SJSA1 (cell line): ENCODE data around the gene TNNT1. TPM values are rescaled to one million over a fixed set of nuclear protein-coding genes. Genes with fewer than 3 reads are reported as not detected.

Experiments
- DNase-seq, 2 experiments: peaks; one replicate each; pipeline ENCODE4 v3.0.0-alpha.2; 2015 to 2020; ENCODE audit warnings: low spot score in 2 of 2, low read depth in 1 of 2
- H3K27ac ChIP-seq: fragments of 250-450 bp; sonication (Bioruptor Pico); 2 replicates; pipeline ENCODE4 v1.5.1; 2020; ENCODE audit warnings: mild to moderate bottlenecking, moderate library complexity
- H3K27me3 ChIP-seq: fragments of 250-450 bp; sonication (Bioruptor Pico); replicated peaks from 2 replicates; pipeline ENCODE4 v1.5.1; 2020; ENCODE audit warnings: mild to moderate bottlenecking, moderate library complexity
- H3K36me3 ChIP-seq: fragments of 250-450 bp; sonication (Bioruptor Pico); 2 replicates; pipeline ENCODE4 v1.5.1; 2020; ENCODE audit warnings: mild to moderate bottlenecking
- H3K4me1 ChIP-seq: fragments of 250-450 bp; sonication (Bioruptor Pico); replicated peaks from 2 replicates; pipeline ENCODE4 v1.6.1; 2021; ENCODE audit warnings: mild to moderate bottlenecking
- H3K4me3 ChIP-seq: fragments of 250-450 bp; sonication (Bioruptor Pico); 2 replicates; pipeline ENCODE4 v1.5.1; 2020; ENCODE audit warnings: mild to moderate bottlenecking
- H3K9me3 ChIP-seq: fragments of 250-450 bp; sonication (Bioruptor Pico); replicated peaks from 2 replicates; pipeline ENCODE4 v1.5.1; 2020; ENCODE audit warnings: mild to moderate bottlenecking
- total RNA-seq: library from RNA; depleted of rRNA; stranded (reverse); fragments of >200 nt; shearing (Covaris generic); gene quantifications from 2 replicates; pipeline ENCODE4 v1.2.3, GENCODE V29; 2014; rRNA removed

Gene TNNT1
- total RNA-seq, 1 experiment from 2014 or later = 0.34 TPM

- Histone ChIP-seq H3K9me3 (no peaks in the 10 kb centered on the region), H3K27me3 (peaks cover 15% of the 10 kb centered on the region), H3K27ac (no peak overlapping the region), H3K36me3 (peaks cover 26% of the 10 kb centered on the region), H3K4me3 (no peak overlapping the region), H3K4me1 (peaks cover 19% of the 10 kb centered on the region)
- DNase-seq = no peak
Observed at GRCh38 chr19:55089342-55089944, 59.6 kb downstream of the TNNT1 start.

GRCh38 chr19:55088543-55089341 lies 60.3 kb downstream of the TNNT1 start:
- no peak overlapping the region for H3K4me3 ChIP-seq
- H3K27ac ChIP-seq = no peak overlapping the region
- peak; percentile 69 to 88 for DNase-seq
- H3K27me3 ChIP-seq = peaks cover 22% of the 10 kb centered on the region
- H3K9me3 ChIP-seq = no peaks in the 10 kb centered on the region
- H3K4me1 ChIP-seq = peaks cover 19% of the 10 kb centered on the region
- peaks cover 25% of the 10 kb centered on the region for H3K36me3 ChIP-seq

DNA sequence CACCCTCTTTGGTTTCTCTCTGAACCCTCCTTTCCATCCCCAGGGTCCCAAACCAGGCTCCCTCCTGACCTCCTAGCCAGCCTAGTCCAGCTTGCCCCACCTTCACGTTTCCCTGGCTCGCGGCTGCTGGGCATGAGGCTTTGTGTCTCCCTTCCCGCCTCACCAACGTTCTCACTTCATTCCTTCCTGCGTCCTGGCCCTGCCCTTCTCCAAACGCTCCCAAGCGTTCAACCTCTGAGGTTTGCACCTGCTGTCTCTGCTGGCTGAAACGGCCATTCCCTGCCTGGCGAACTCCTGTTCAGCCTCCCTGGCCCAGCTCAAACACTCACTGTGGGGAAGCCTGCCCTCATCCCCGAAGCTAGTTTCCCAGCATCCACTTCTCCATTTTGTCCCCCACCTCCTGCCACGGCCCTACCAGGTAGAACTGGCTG lies 61.0 kb downstream of the TNNT1 start:
- DNase-seq = no peak
- Histone ChIP-seq H3K4me3 (no peak overlapping the region), H3K36me3 (peaks cover 25% of the 10 kb centered on the region), H3K27ac (no peak overlapping the region), H3K9me3 (no peaks in the 10 kb centered on the region), H3K4me1 (peaks cover 19% of the 10 kb centered on the region), H3K27me3 (peaks cover 27% of the 10 kb centered on the region)

GRCh38 chr19:55087542-55087901 lies 61.5 kb downstream of the TNNT1 start:
- Histone ChIP-seq H3K27ac (no peak overlapping the region), H3K36me3 (peaks cover 21% of the 10 kb centered on the region), H3K9me3 (no peaks in the 10 kb centered on the region), H3K4me1 (peaks cover 19% of the 10 kb centered on the region), H3K4me3 (peak overlapping the region; percentile 41), H3K27me3 (peaks cover 29% of the 10 kb centered on the region)
- DNase-seq = no peak

DNA sequence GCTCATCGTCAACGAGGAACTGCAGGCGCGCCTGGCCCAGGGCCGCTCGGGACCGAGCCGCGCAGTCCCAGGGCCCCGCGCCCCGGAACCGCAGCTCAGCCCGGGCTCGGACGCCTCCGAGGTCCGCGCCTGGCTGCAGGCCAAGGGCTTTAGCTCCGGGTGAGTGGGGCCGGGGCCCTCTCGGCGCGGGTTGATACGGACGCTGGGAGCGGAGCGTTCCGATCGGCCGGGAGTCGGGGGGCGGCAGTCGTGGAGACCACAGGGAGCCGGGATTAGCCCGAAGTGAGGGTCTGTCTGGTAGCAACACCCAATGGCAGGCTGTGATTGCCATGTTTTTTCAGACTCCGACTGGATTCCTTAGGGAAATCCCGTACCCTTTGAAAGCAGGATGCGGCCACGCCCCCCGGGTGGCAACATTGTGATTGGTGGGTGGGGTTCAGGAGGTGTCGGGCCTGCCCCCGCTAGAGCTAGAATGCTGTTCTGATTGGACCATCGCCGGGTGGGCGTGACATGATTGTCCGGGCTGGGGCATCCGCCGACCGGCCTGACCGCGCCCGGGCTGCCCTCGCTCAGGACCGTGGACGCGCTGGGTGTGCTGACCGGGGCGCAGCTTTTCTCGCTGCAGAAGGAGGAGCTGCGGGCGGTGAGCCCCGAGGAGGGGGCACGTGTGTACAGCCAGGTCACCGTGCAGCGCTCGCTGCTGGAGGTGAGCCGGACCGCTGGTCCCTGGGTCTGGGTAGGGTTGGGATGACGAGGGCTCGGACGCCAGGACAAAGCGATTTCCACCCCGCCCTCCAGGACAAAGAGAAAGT lies 62.1 kb downstream of the TNNT1 start:
- Histone ChIP-seq H3K4me1 (peaks cover 25% of the 10 kb centered on the region), H3K27ac (no peak overlapping the region), H3K27me3 (peaks cover 35% of the 10 kb centered on the region), H3K36me3 (peaks cover 15% of the 10 kb centered on the region), H3K4me3 (peak overlapping the region; percentile 41), H3K9me3 (peaks cover 3% of the 10 kb centered on the region)
- DNase-seq = peak; percentile 92 to 97

- Histone ChIP-seq H3K4me3 (peak overlapping the region; percentile 41), H3K36me3 (peaks cover 9% of the 10 kb centered on the region), H3K27ac (no peak overlapping the region), H3K4me1 (peaks cover 33% of the 10 kb centered on the region), H3K9me3 (peaks cover 7% of the 10 kb centered on the region), H3K27me3 (peaks cover 43% of the 10 kb centered on the region)
- DNase-seq = no peak
Observed at GRCh38 chr19:55085923-55086715, 62.9 kb downstream of the TNNT1 start.

DNA sequence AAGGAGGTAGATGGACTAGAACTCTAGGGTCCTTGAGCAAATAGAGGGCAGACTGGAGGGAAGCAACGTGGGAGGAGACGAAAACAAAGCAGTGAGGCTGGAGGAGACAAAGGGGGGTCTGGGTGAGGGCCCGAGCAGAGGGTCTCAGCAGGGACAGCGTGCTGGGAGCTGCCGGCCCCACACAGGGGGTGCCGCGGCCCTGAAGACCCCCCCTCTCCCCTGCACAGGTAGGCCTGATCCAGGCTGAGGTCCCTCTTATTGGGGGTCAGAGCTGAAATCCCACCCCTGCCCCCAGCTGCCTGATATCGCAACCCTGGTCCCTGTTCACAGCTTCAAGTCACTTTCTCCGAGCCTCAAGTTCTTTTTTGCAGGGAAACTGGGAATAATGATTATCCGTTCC lies 64.6 kb downstream of the TNNT1 start:
- Histone ChIP-seq H3K36me3 (no peaks in the 10 kb centered on the region), H3K27me3 (peaks cover 59% of the 10 kb centered on the region), H3K4me1 (peaks cover 45% of the 10 kb centered on the region), H3K4me3 (no peak overlapping the region), H3K9me3 (peaks cover 7% of the 10 kb centered on the region), H3K27ac (no peak overlapping the region)
- DNase-seq = no peak

DNA sequence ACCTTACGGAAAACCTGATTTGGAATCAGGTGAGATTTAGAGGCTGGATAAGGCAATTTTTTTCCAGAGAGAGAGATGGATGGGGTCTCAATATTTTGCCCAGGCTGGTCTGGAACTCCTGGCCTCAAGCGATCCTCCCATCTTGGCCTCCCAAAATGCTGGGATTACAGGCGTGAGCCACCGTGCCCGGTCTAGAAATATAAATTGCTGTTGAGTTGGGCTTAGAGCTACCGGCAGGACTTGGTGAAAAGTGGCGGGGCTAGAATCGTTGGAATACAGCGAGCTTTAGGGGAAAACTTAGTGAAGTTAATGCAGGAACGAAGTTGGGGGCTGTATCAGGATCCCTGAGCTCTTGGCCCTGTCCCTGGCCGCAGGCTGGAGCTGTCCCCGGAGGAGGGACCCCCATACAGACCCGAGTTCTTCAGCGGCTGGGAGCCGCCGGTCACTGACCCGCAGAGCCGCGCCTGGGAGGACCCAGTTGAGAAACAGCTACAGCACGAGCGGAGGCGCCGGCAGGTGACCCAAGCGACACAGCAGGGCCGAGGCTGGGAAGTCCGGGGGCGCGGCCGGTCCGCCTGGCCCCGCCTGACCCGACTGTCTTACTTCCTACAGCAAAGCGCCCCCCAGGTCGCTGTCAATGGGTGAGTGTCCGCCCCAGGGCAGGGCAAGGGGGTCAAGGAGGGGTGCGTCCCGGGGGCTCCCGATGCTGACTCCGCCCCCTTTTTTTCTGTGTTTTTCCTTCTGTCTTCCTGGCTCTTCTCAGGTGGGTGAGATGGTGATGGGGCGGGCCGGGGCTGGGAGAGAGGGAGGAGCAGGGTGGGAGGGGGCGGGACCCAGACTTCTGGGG lies 65.8 kb downstream of the TNNT1 start:
- DNase-seq = no peak
- Histone ChIP-seq H3K27me3 (peaks cover 63% of the 10 kb centered on the region), H3K27ac (no peak overlapping the region), H3K4me1 (peaks cover 45% of the 10 kb centered on the region), H3K9me3 (peaks cover 7% of the 10 kb centered on the region), H3K36me3 (no peaks in the 10 kb centered on the region), H3K4me3 (no peak overlapping the region)

Other genes with a start within 250 kb of the TNNT1 start
- gene NCR1, start 243.1 kb downstream of the TNNT1 start, total RNA-seq = not detected in 2 replicates
- not detected in 2 replicates for gene NLRP7, start 201.7 kb downstream of the TNNT1 start, total RNA-seq
- gene NLRP2, start 182.8 kb downstream of the TNNT1 start, total RNA-seq = not detected in 2 replicates
- gene GP6, start 110.9 kb downstream of the TNNT1 start, total RNA-seq = not detected in 2 replicates
- 3.7 and 7.1 TPM in 2 replicates for gene RDH13, start 86.1 kb downstream of the TNNT1 start, total RNA-seq
- 3.5 and 11.8 TPM in 2 replicates for gene EPS8L1, start 73.3 kb downstream of the TNNT1 start, total RNA-seq
- 72.7 and 82.4 TPM in 2 replicates for gene PPP1R12C, start 31.6 kb downstream of the TNNT1 start, total RNA-seq
- not detected in 2 replicates for gene TNNI3, start 8.5 kb upstream of the TNNT1 start, total RNA-seq
- 0.18 and 3.2 TPM in 2 replicates for gene DNAAF3, start 17.4 kb upstream of the TNNT1 start, total RNA-seq
- not detected in 2 replicates for gene SYT5, start 31.1 kb upstream of the TNNT1 start, total RNA-seq
- gene PTPRH, start 60.3 kb upstream of the TNNT1 start, total RNA-seq = 1.4 and 2.0 TPM in 2 replicates
- 0.94 and 1.8 TPM in 2 replicates for gene TMEM86B, start 79.6 kb upstream of the TNNT1 start, total RNA-seq
- 33.6 and 48.0 TPM in 2 replicates for gene PPP6R1, start 109.8 kb upstream of the TNNT1 start, total RNA-seq
- 43.5 and 51.4 TPM in 2 replicates for gene HSPBP1, start 130.9 kb upstream of the TNNT1 start, total RNA-seq
- gene BRSK1, start 134.8 kb upstream of the TNNT1 start, total RNA-seq = 8.5 and 10.3 TPM in 2 replicates
- gene TMEM150B, start 176.1 kb upstream of the TNNT1 start, total RNA-seq = not detected in 2 replicates
- gene KMT5C, start 190.7 kb upstream of the TNNT1 start, total RNA-seq = 4.0 and 6.8 TPM in 2 replicates
- 0.11 TPM in 1 of 2 replicates, not detected in the other for gene COX6B2, start 205.5 kb upstream of the TNNT1 start, total RNA-seq
- gene GARIN5B, start 214.1 kb upstream of the TNNT1 start, total RNA-seq = 0.03 TPM in 1 of 2 replicates, not detected in the other
- 116 and 141 TPM in 2 replicates for gene IL11, start 221.3 kb upstream of the TNNT1 start, total RNA-seq
- not detected in 2 replicates for gene TMEM190, start 227.6 kb upstream of the TNNT1 start, total RNA-seq
- not detected in 2 replicates for gene TMEM238, start 235.1 kb upstream of the TNNT1 start, total RNA-seq
- 243 and 543 TPM in 2 replicates for gene RPL28, start 236.7 kb upstream of the TNNT1 start, total RNA-seq